ENCODE results near the gene MRPL22.

Gene MRPL22

GRCh38 chr5:154940772-154941620 is at the start of gene MRPL22:
TSS of gene MRPL22 (plus strand) at chr5:154941073. CDS start at chr5:154941111, 38 bp downstream.
- TF ChIP-seq CTBP1 (IDR thresholded peaks at IDR 0.05; ENCODE audit: borderline replicate concordance) (no peak), L3MBTL2 (conservative IDR thresholded peaks at IDR 0.05) (peak; percentile 67; the same call in 1 of the 2 replicates), TARDBP (IDR thresholded peaks at IDR 0.05) (no peak), NFRKB (IDR thresholded peaks at IDR 0.05) (peak; percentile 44; the same call in 1 of the 2 replicates)
- POLR2A ChIA-PET = interaction anchor here (1.7 kb wide), 1 partner anchor 10 kb away, joined by 6 read pairs; no protein-coding TSS in a partner anchor

GRCh38 chr5:154892369-154892771 is 48.5 kb upstream of the MRPL22 start:
- ChIA-PET POLR2A (no interaction called here), CTCF (interaction anchor here (0.7 kb wide), 1 partner anchor 37 kb away, joined by 4 read pairs; no protein-coding TSS in a partner anchor)
- TF ChIP-seq CTBP1 (IDR thresholded peaks at IDR 0.05; ENCODE audit: borderline replicate concordance) (no peak), ARNT (IDR thresholded peaks at IDR 0.05) (no peak), NFRKB (IDR thresholded peaks at IDR 0.05) (no peak), SUZ12 (IDR thresholded peaks at IDR 0.05) (no peak), BHLHE40 (IDR thresholded peaks at IDR 0.05; ENCODE audit: borderline replicate concordance) (no peak), L3MBTL2 (conservative IDR thresholded peaks at IDR 0.05) (no peak), LEF1 (IDR thresholded peaks at IDR 0.05; ENCODE audit: borderline replicate concordance) (no peak), ELF4 (IDR thresholded peaks at IDR 0.05) (no peak), ZNF384 (IDR thresholded peaks at IDR 0.05) (no peak), FOXA1 (IDR thresholded peaks at IDR 0.05) (no peak)
- DNase-seq (ENCODE audit: extremely low spot score) = no peak

More at GRCh38 chr5:154940772-154941620, at the start of gene MRPL22:
- CTCF ChIA-PET = no interaction called here
- peak; percentile 92 for DNase-seq (ENCODE audit: extremely low spot score)

- TF ChIP-seq ARNT (IDR thresholded peaks at IDR 0.05) (no peak), SP1 (IDR thresholded peaks at IDR 0.05) (no peak), LEF1 (IDR thresholded peaks at IDR 0.05; ENCODE audit: borderline replicate concordance) (no peak), FOXM1 (IDR thresholded peaks at IDR 0.05; ENCODE audit: borderline replicate concordance) (no peak), ZNF384 (IDR thresholded peaks at IDR 0.05) (no peak), SUZ12 (IDR thresholded peaks at IDR 0.05) (no peak), CTBP1 (IDR thresholded peaks at IDR 0.05; ENCODE audit: borderline replicate concordance) (no peak), ELF4 (IDR thresholded peaks at IDR 0.05) (no peak), PKNOX1 (IDR thresholded peaks at IDR 0.05) (no peak), BHLHE40 (IDR thresholded peaks at IDR 0.05; ENCODE audit: borderline replicate concordance) (no peak), TARDBP (IDR thresholded peaks at IDR 0.05) (no peak)
- ChIA-PET CTCF (interaction anchor here (0.7 kb wide), 1 partner anchor 38 kb away, joined by 4 read pairs; no protein-coding TSS in a partner anchor), POLR2A (no interaction called here)
- no peak for DNase-seq (ENCODE audit: extremely low spot score)
These were observed 47.5 kb upstream of the MRPL22 start for GRCh38 chr5:154893381-154893780.

GRCh38 chr5:154895606-154896561 is 45.0 kb upstream of the MRPL22 start:
- ChIA-PET POLR2A (no interaction called here), CTCF (no interaction called here)
- TF ChIP-seq ARNT (IDR thresholded peaks at IDR 0.05) (no peak), HDGF (IDR thresholded peaks at IDR 0.05; ENCODE audit: borderline replicate concordance) (no peak), SP1 (IDR thresholded peaks at IDR 0.05) (no peak), L3MBTL2 (conservative IDR thresholded peaks at IDR 0.05) (no peak), PKNOX1 (IDR thresholded peaks at IDR 0.05) (no peak), ZNF384 (IDR thresholded peaks at IDR 0.05) (no peak), CTBP1 (IDR thresholded peaks at IDR 0.05; ENCODE audit: borderline replicate concordance) (no peak), SUZ12 (IDR thresholded peaks at IDR 0.05) (no peak), BHLHE40 (IDR thresholded peaks at IDR 0.05; ENCODE audit: borderline replicate concordance) (no peak), FOXK2 (IDR thresholded peaks at IDR 0.05) (no peak), FOXM1 (IDR thresholded peaks at IDR 0.05; ENCODE audit: borderline replicate concordance) (no peak)
- DNase-seq (ENCODE audit: extremely low spot score) = no peak

GRCh38 chr5:154896562-154897165 is 44.2 kb upstream of the MRPL22 start:
- ChIA-PET CTCF (interaction anchor here (0.8 kb wide), 1 partner anchor 24 kb away, joined by 3 read pairs; no protein-coding TSS in a partner anchor), POLR2A (no interaction called here)
- TF ChIP-seq SP1 (IDR thresholded peaks at IDR 0.05) (no peak), FOXA1 (IDR thresholded peaks at IDR 0.05) (no peak), ARNT (IDR thresholded peaks at IDR 0.05) (no peak), PKNOX1 (IDR thresholded peaks at IDR 0.05) (no peak), ELF4 (IDR thresholded peaks at IDR 0.05) (no peak)
- DNase-seq (ENCODE audit: extremely low spot score) = no peak

Data from HEK293T (cell line).